Measurements from ENCODE around the gene FERMT2. TPM values are rescaled to one million over a fixed set of nuclear protein-coding genes. Genes with fewer than 3 reads are reported as not detected.

The FERMT2 gene
- total and polyA plus RNA-seq, 9 of the 15 experiments (the other 6 are each of a cell fraction or from before 2014, with no cell fraction given), result 0.10 to 1.3 (median 0.40) TPM

- H4K20me1 ChIP-seq (replicated peaks; ENCODE audit: control insufficient read depth, insufficient read depth, low read length), result no peaks in the 10 kb centered on the region
- TF ChIP-seq, protein P1, sequence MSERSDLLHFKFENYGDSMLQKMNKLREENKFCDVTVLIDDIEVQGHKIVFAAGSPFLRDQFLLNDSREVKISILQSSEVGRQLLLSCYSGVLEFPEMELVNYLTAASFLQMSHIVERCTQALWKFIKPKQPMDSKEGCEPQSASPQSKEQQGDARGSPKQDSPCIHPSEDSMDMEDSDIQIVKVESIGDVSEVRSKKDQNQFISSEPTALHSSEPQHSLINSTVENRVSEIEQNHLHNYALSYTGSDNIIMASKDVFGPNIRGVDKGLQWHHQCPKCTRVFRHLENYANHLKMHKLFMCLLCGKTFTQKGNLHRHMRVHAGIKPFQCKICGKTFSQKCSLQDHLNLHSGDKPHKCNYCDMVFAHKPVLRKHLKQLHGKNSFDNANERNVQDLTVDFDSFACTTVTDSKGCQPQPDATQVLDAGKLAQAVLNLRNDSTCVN (CRISPR knock-in tag; IDR thresholded peaks at IDR 0.05), result no peak
- TF ChIP-seq PURB (CRISPR knock-in tag; IDR thresholded peaks at IDR 0.05; ENCODE audit: low read depth) (no peak), NEUROD1 (IDR thresholded peaks at IDR 0.05; ENCODE audit: borderline replicate concordance, low read depth, low read length, partially characterized antibody) (no peak), IRF2 (CRISPR knock-in tag; IDR thresholded peaks at IDR 0.05) (no peak), ZNF408 (CRISPR knock-in tag; IDR thresholded peaks at IDR 0.05; ENCODE audit: low read depth) (no peak), EP400 (IDR thresholded peaks at IDR 0.05) (no peak), ZNF436 (CRISPR knock-in tag; IDR thresholded peaks at IDR 0.05) (no peak), TEAD2 (tag; IDR thresholded peaks at IDR 0.05) (no peak), HOXB6 (CRISPR knock-in tag; IDR thresholded peaks at IDR 0.05; ENCODE audit: borderline replicate concordance) (no peak)
- TF ChIP-seq, protein P2, sequence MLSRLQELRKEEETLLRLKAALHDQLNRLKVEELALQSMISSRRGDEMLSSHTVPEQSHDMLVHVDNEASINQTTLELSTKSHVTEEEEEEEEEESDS (CRISPR knock-in tag; IDR thresholded peaks at IDR 0.05), result no peak
- TF ChIP-seq, protein P3, sequence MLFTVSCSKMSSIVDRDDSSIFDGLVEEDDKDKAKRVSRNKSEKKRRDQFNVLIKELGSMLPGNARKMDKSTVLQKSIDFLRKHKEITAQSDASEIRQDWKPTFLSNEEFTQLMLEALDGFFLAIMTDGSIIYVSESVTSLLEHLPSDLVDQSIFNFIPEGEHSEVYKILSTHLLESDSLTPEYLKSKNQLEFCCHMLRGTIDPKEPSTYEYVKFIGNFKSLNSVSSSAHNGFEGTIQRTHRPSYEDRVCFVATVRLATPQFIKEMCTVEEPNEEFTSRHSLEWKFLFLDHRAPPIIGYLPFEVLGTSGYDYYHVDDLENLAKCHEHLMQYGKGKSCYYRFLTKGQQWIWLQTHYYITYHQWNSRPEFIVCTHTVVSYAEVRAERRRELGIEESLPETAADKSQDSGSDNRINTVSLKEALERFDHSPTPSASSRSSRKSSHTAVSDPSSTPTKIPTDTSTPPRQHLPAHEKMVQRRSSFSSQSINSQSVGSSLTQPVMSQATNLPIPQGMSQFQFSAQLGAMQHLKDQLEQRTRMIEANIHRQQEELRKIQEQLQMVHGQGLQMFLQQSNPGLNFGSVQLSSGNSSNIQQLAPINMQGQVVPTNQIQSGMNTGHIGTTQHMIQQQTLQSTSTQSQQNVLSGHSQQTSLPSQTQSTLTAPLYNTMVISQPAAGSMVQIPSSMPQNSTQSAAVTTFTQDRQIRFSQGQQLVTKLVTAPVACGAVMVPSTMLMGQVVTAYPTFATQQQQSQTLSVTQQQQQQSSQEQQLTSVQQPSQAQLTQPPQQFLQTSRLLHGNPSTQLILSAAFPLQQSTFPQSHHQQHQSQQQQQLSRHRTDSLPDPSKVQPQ (CRISPR knock-in tag; IDR thresholded peaks at IDR 0.05; ENCODE audit: borderline replicate concordance), result no peak
- TF ChIP-seq, protein P4, sequence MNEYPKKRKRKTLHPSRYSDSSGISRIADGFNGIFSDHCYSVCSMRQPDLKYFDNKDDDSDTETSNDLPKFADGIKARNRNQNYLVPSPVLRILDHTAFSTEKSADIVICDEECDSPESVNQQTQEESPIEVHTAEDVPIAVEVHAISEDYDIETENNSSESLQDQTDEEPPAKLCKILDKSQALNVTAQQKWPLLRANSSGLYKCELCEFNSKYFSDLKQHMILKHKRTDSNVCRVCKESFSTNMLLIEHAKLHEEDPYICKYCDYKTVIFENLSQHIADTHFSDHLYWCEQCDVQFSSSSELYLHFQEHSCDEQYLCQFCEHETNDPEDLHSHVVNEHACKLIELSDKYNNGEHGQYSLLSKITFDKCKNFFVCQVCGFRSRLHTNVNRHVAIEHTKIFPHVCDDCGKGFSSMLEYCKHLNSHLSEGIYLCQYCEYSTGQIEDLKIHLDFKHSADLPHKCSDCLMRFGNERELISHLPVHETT (CRISPR knock-in tag; conservative IDR thresholded peaks at IDR 0.05 in 1 of 2, IDR thresholded peaks at IDR 0.05 in 1 of 2), result no peak
- DNase-seq (ENCODE audit: extremely low read depth in 1 of 4, low spot score in 3 of 4) (no peak), FAIRE-seq (no peak), ATAC-seq (no peak)
- H2AFZ ChIP-seq (ENCODE audit: low read depth, low read length), result no peak overlapping the region
- H3K9me1 ChIP-seq (ENCODE audit: control insufficient read depth, insufficient read depth, low read length), result no peaks in the 10 kb centered on the region
- no peaks in the 10 kb centered on the region for H3K9me3 ChIP-seq (replicated peaks; ENCODE audit: control insufficient read depth, insufficient read depth, low read depth, low read length)
- BruUV-seq (replicated peaks), result no TSS peak
- WGBS (ENCODE audit: insufficient coverage, low coverage, missing lambda C conversion rate), result 2% methylated on average over 4 of the region's 4 CpGs
- in situ Hi-C loops (cut with MboI), result no loop called here
- no peak overlapping the region for H3K27ac ChIP-seq (ENCODE audit: extremely low read depth, low read depth, low read length)
- H3K4me3 ChIP-seq, result no peak overlapping the region
- ChIA-PET POLR2A (interaction anchor here (0.8 to 1.0 kb wide), 2 partner anchors 17 to 619 kb away, joined by 3 read pairs; no protein-coding TSS in a partner anchor), CTCF (ENCODE audit: low intra/inter-chr PET ratio) (no interaction called here)
- H3K4me1 ChIP-seq (replicated peaks in 1 of 2; ENCODE audit: control insufficient read depth in 2 of 2, insufficient read depth in 2 of 2, low read length in 2 of 2), result no peaks in the 10 kb centered on the region
- H3K27me3 ChIP-seq (ENCODE audit: control insufficient read depth in 2 of 2, insufficient read depth in 2 of 2, low read length in 2 of 2), result no peaks in the 10 kb centered on the region
- H3K36me3 ChIP-seq (ENCODE audit: control insufficient read depth, insufficient read depth, low read length), result no peaks in the 10 kb centered on the region
- H3K9ac ChIP-seq (ENCODE audit: insufficient read depth in 1 of 2, low read depth in 2 of 2, low read length in 2 of 2), result no peak overlapping the region
- H3K4me2 ChIP-seq (ENCODE audit: insufficient read depth, low read length), result no peak overlapping the region
- no peaks in the 10 kb centered on the region for H3K79me2 ChIP-seq (ENCODE audit: control insufficient read depth, insufficient read depth, low read length)
- intact Hi-C loops (cut with micrococcal nuclease), result loop anchor here (10.0 kb wide), 1 partner anchor 132 kb away; no protein-coding TSS in a partner anchor
Observed at GRCh38 chr14:52922656-52923055, 28.2 kb downstream of the FERMT2 start.

Measured in K562 (cell line).